ENCODE data around the gene HOXB9. TPM values are rescaled to one million over a fixed set of nuclear protein-coding genes. Genes with fewer than 3 reads are reported as not detected.

Gene HOXB9
- total RNA-seq, 1 experiment from 2014 or later = not detected

DNA sequence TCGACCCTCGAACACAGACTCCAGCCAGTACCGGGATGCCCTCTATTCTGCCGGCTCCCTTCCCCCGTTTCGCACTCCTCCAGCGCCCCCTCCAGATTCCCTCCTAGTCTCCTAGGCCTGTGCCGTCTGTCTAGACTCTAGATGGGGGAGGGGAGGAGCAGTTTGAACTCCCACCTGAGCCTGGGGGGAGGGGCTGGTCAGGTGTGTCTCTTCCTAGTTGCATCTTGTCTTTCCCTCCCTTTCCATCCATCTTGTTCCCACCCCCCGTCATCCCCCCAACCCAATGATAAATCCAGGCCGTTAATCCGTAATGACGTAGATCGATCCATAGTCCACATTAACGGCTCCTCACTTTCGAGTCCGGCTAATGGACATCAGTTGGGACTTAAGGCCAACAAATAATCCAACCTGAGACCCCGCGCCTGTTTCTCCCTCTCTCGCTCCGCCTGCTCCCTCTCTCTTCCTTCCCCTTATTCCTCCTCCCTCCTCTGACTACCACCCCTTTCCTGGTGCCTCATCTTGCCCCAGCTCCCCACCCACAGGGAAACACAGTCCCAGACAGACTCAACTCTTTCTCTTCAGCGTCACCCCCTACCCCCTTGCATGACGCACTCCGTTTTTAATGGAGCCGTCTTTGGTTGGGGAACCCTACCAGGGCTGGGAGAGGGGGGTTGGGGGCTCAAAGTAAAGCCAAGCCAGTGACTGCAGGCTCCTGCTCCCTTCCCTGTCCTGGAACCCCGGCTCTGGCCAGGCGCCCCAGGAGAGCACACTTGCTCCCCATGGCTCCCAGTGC lies 29.2 kb downstream of the HOXB9 start:
- no peak overlapping the region for H3K27ac Mint-ChIP-seq
- Histone ChIP-seq H2BK120ac (ENCODE audit: low read depth, low read length, poor library complexity, severe bottlenecking) (no peak overlapping the region), H4K91ac (ENCODE audit: insufficient read length, low read depth, low read length) (no peak overlapping the region), H3K9me3 (ENCODE audit: control insufficient read depth, low read depth, low read length) (no peaks in the 10 kb centered on the region), H4K5ac (ENCODE audit: insufficient read length, low read depth, low read length) (no peak overlapping the region), H3K27ac (ENCODE audit: insufficient read length, low read depth, low read length) (no peak overlapping the region), H3K23me2 (ENCODE audit: insufficient read length, low read depth, low read length, poor library complexity, severe bottlenecking) (no peaks in the 10 kb centered on the region), H2AK5ac (ENCODE audit: insufficient read length, low read length) (no peak overlapping the region), H2BK12ac (ENCODE audit: insufficient read length, low read depth, low read length) (no peak overlapping the region), H3T11ph (ENCODE audit: low read length) (no peak overlapping the region), H2AFZ (ENCODE audit: low read length) (no peak overlapping the region), H3K4ac (ENCODE audit: low read depth, low read length) (no peak overlapping the region), H3K9ac (ENCODE audit: extremely low read depth, insufficient read length, low read length) (no peak overlapping the region), H3K79me2 (ENCODE audit: insufficient read depth, low read length) (no peaks in the 10 kb centered on the region), H4K20me1 (ENCODE audit: control insufficient read depth, insufficient read depth, insufficient read length) (no peaks in the 10 kb centered on the region), H3K79me1 (ENCODE audit: insufficient read depth, low read depth, low read length, poor library complexity, severe bottlenecking) (no peaks in the 10 kb centered on the region), H3K18ac (ENCODE audit: insufficient read length, low read depth, low read length) (no peak overlapping the region), H3K4me1 (ENCODE audit: insufficient read depth, low read length) (no peaks in the 10 kb centered on the region), H2BK5ac (ENCODE audit: insufficient read length, low read length) (no peak overlapping the region), H3K27me3 (ENCODE audit: insufficient read depth, low read length) (peaks cover 99% of the 10 kb centered on the region), H3K4me2 (ENCODE audit: insufficient read depth, insufficient read length, low read length) (no peak overlapping the region), H2BK20ac (ENCODE audit: low read depth, low read length, poor library complexity, severe bottlenecking) (no peak overlapping the region), H3K23ac (ENCODE audit: insufficient read length, low read depth, low read length) (no peak overlapping the region), H2BK15ac (ENCODE audit: low read depth, low read length) (no peak overlapping the region), H4K8ac (replicated peaks; ENCODE audit: insufficient read length, low read depth, low read length) (no peak overlapping the region), H3K14ac (ENCODE audit: insufficient read depth, low read length) (no peak overlapping the region), H3K56ac (ENCODE audit: insufficient read length, low read depth, low read length) (no peak overlapping the region)
- DNase-seq = peak; percentile 75
- no CpG with 5 or more reads among the region's 26 CpGs for WGBS (ENCODE audit: extremely low coverage, insufficient read length, low lambda C conversion rate)
- peak overlapping the region in 1 of 2 experiments; percentile 57; a peak in 2 of 5 replicates for H3K4me3 Mint-ChIP-seq
- H3K4me1 Mint-ChIP-seq = peaks cover 8 to 34% of the 10 kb centered on the region in 2 experiments
- peaks cover 0 to 21% of the 10 kb centered on the region in 2 experiments; a peak in 2 of 5 replicates for H3K9me3 Mint-ChIP-seq
- TF ChIP-seq, protein P1, sequence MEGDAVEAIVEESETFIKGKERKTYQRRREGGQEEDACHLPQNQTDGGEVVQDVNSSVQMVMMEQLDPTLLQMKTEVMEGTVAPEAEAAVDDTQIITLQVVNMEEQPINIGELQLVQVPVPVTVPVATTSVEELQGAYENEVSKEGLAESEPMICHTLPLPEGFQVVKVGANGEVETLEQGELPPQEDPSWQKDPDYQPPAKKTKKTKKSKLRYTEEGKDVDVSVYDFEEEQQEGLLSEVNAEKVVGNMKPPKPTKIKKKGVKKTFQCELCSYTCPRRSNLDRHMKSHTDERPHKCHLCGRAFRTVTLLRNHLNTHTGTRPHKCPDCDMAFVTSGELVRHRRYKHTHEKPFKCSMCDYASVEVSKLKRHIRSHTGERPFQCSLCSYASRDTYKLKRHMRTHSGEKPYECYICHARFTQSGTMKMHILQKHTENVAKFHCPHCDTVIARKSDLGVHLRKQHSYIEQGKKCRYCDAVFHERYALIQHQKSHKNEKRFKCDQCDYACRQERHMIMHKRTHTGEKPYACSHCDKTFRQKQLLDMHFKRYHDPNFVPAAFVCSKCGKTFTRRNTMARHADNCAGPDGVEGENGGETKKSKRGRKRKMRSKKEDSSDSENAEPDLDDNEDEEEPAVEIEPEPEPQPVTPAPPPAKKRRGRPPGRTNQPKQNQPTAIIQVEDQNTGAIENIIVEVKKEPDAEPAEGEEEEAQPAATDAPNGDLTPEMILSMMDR (conservative IDR thresholded peaks at IDR 0.05) = no peak
- H3K36me3 Mint-ChIP-seq (ENCODE audit: insufficient read depth in 1 of 3, low read depth in 3 of 3) = no peaks in the 10 kb centered on the region
- peaks cover 100% of the 10 kb centered on the region for H3K27me3 Mint-ChIP-seq (ENCODE audit: low read depth)

Measured in H9 (cell line).